HUDEP-2 (cell line): ENCODE results near the gene SSUH2.
"Not testable (repeated sequence)": the region's sequence is repeated elsewhere in the genome, so short reads cannot be mapped to it uniquely, and the experiment has no call there.

Experiments
- DNase-seq, 76 experiments: peaks; one replicate each; lab custom pipeline; 2025; ENCODE audit not compliant: unreplicated experiment in 76 of 76; lab: John Stamatoyannopoulos, UW

SSUH2 gene

GRCh38 chr3:8659242-8659641 is 14.6 kb upstream of the SSUH2 start:
- DNase-seq = no peak

- DNase-seq = peak in 21 of 76 experiments; percentile 4 to 58 (median 18)
Measured at GRCh38 chr3:8658306-8659212, 14.0 kb upstream of the SSUH2 start.

GRCh38 chr3:8657804-8658305 is 13.3 kb upstream of the SSUH2 start:
- no peak for DNase-seq

- no peak for DNase-seq
Measured at GRCh38 chr3:8656240-8656639, 11.6 kb upstream of the SSUH2 start.

- no peak for DNase-seq
Measured at GRCh38 chr3:8655387-8655835, 10.8 kb upstream of the SSUH2 start.

GRCh38 chr3:8654572-8655329 is 10.2 kb upstream of the SSUH2 start:
- DNase-seq = not testable (repeated sequence)

GRCh38 chr3:8653800-8654408 is 9.3 kb upstream of the SSUH2 start:
- no peak for DNase-seq

- no peak for DNase-seq
Measured at GRCh38 chr3:8652324-8652987, 7.9 kb upstream of the SSUH2 start.

GRCh38 chr3:8651418-8652323 is 7.1 kb upstream of the SSUH2 start:
- no peak for DNase-seq

GRCh38 chr3:8650583-8651416 is 6.2 kb upstream of the SSUH2 start:
- DNase-seq = peak in 1 of 76 experiments; percentile 11

GRCh38 chr3:8649757-8650156 is 5.2 kb upstream of the SSUH2 start:
- DNase-seq = no peak

GRCh38 chr3:8648909-8649741 is 4.5 kb upstream of the SSUH2 start:
- no peak for DNase-seq

GRCh38 chr3:8647137-8647985 is 2.8 kb upstream of the SSUH2 start:
- peak in 48 of 76 experiments; percentile 5 to 67 (median 30) for DNase-seq

- no peak for DNase-seq
Measured at GRCh38 chr3:8646313-8646938, 1.8 kb upstream of the SSUH2 start.

- no peak for DNase-seq
Measured at GRCh38 chr3:8645712-8646111, 1.1 kb upstream of the SSUH2 start.

GRCh38 chr3:8643693-8644365 is 769 bp downstream of the SSUH2 start:
- no peak for DNase-seq
